Measurements from ENCODE around the gene RREB1.
A peak's percentile ranks its signal among the peaks of the same experiment; 100 is the strongest.

The RREB1 gene

DNA sequence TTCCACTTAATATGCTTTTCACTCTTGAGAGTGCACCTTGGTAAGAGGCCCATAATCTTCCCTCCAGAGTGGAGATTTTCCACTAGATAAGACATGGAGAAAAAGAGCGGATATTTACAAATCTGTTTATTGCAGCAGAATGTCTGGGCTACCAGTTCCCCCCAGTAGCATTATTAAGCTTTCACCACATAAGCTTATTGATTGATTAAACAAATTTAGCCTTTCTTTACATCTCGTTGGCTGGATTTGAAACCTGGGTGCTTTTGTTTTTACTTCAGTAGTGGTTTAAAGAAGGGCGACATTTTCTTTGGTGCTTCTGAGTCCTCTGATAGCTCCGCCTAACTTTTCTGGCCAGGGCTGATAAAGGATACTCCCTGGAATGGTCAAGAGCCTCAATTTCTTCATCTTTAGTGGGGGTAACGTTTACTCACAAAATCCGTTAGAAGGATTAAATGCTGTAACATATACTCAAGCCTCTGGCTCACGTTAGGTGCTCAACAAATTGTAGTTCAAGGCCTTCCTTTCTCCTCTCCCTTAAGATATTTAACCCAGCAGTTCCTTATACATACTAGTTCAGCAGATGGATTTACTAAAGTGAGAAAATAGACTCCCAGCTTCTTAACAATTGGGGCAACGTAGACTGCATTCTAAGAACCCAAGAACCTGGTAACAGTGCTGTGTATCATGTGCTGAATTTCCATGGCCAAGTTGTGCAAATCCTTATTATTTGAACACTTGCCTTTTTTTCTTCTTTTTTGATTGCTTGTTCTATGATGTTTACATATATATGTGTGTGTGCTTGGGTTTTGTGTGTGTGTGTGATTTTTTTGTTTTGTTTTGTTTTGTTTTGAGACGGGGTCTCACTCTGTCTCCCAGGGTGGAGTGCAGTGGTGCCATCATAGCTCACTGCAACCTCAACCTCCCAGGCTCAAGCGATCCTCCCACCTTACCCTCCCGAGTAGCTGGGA, 91.4 kb downstream of the RREB1 start:
- Histone ChIP-seq H3K4me1 (ENCODE audit: control insufficient read depth in 5 of 5, insufficient read depth in 5 of 5, low read length in 5 of 5) (peaks cover 2 to 67% (median 60%) of the 10 kb centered on the region in 5 donors), H3K9me3 (ENCODE audit: control insufficient read depth in 5 of 5, low read length in 5 of 5) (no peaks in the 10 kb centered on the region), H3K27me3 (ENCODE audit: control insufficient read depth in 5 of 5, insufficient read depth in 4 of 5, low read length in 5 of 5) (no peaks in the 10 kb centered on the region), H3K9ac (ENCODE audit: low read length in 5 of 5) (no peak overlapping the region), H3K36me3 (ENCODE audit: control insufficient read depth in 5 of 5, insufficient read depth in 5 of 5, low read length in 5 of 5) (peaks cover 4 to 41% (median 24%) of the 10 kb centered on the region in 5 donors), H3K4me3 (ENCODE audit: low read depth in 1 of 5, low read length in 5 of 5) (no peak overlapping the region), H3K27ac (ENCODE audit: low read depth, low read length) (no peak overlapping the region)

DNA sequence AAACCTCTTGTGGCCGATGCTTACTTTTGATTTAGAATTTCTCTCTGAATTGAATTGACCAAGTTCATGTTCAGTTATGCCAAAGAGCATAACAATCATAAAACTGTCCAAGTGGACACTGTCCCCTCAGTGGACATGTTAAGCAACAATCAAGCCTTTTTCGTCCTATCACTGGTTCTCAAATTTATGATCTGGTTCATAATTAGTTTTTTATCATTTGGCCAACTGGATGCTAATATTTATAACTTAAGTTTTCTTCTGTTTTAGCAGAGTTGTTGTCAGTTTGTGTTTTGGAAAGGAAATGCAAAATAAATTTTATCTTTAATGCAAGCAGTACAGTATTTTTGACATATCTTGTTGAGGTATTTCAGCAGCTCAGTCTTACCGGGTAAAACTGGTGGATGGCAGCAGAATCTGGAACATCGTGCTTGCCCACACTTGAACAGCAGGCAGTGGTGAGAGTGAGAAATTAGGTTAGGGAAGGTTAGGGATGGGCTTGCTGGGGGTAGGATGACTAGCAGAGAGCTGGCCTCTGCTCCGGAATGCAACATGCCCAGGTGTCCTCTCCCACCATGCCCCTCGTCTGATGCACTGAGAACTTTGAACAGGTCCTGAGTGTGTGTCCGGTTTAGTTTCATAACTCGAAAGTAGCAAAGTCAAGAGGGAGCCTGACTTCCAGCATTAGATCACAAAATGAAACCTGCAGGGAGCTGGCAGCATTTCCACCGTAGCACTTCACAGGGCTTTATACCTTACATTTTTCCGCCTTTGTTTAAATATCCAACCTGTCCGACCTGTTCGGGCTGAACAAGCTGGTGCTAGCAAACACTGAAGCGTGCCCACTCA, 93.1 kb downstream of the RREB1 start:
- H3K27ac ChIP-seq (ENCODE audit: low read depth, low read length), result peak overlapping the region; percentile 20
- no peak overlapping the region for H3K9ac ChIP-seq (ENCODE audit: low read length in 5 of 5)
- no peak overlapping the region for H3K4me3 ChIP-seq (ENCODE audit: low read depth in 1 of 5, low read length in 5 of 5)
- H3K36me3 ChIP-seq (ENCODE audit: control insufficient read depth in 5 of 5, insufficient read depth in 5 of 5, low read length in 5 of 5), result peaks cover 0 to 51% (median 34%) of the 10 kb centered on the region in 5 donors
- no peaks in the 10 kb centered on the region for H3K27me3 ChIP-seq (ENCODE audit: control insufficient read depth in 5 of 5, insufficient read depth in 4 of 5, low read length in 5 of 5)
- no peaks in the 10 kb centered on the region for H3K9me3 ChIP-seq (ENCODE audit: control insufficient read depth in 5 of 5, low read length in 5 of 5)
- H3K4me1 ChIP-seq (ENCODE audit: control insufficient read depth in 5 of 5, insufficient read depth in 5 of 5, low read length in 5 of 5), result peaks cover 2 to 61% (median 51%) of the 10 kb centered on the region in 5 donors

DNA sequence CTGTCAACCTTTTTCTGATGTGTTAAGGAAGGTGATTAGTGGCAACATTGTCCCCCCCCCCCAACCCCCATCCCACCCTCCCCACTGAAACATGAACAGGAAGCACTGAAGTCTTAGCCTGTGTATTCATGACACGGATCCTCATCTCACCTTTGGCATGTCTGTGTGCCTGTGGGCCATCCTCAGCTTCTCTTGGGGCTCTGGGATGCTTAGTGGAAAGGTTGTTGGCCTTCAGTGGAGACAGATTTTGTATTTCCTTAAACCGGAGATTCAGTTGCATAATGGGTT, 93.6 kb downstream of the RREB1 start:
- H3K4me1 ChIP-seq (ENCODE audit: control insufficient read depth in 5 of 5, insufficient read depth in 5 of 5, low read length in 5 of 5), result peaks cover 2 to 55% (median 45%) of the 10 kb centered on the region in 5 donors
- no peak overlapping the region for H3K4me3 ChIP-seq (ENCODE audit: low read depth in 1 of 5, low read length in 5 of 5)

DNA sequence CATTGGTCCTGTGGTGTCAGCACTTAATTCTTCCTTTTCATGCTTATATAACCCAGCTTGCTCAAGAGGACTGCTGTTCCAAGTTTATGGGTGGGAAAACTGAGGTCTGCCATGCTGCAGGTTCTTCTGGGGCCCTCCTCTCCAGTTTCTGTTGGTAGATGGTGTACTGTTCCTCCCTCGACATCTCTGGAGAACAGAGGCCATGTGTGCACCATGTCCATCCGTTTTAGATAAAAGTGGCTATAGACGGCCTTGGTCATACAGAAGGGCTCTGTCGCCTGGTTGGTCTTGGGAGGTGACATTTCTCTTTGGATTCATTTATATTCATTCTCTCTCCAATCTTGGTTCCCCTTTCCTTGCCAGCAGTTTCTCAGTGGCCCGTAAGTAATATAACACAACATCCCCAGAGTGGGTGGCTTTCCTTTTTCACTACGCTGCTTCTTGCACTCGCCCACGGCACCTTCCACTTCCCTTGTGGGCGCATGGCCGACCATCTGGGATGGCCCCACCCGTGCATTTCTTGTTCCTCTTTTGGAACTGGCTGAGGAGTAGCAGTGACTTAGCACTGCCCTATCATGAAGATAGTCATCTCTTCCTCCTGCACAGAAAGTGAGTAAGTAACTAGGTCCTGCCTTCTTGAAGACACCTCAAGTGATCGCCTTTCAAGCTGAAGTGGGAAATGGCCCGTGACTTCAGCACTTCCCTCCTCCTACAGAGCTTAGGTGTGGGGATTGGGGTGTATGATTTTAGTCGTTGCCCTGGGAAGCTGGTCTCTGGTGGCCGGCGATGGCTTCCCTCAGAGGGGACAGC, 94.2 kb downstream of the RREB1 start:
- H3K9ac ChIP-seq (ENCODE audit: low read length in 5 of 5), result no peak overlapping the region
- no peaks in the 10 kb centered on the region for H3K9me3 ChIP-seq (ENCODE audit: control insufficient read depth in 5 of 5, low read length in 5 of 5)
- H3K36me3 ChIP-seq (ENCODE audit: control insufficient read depth in 5 of 5, insufficient read depth in 5 of 5, low read length in 5 of 5), result peaks cover 0 to 57% (median 35%) of the 10 kb centered on the region in 5 donors
- peak overlapping the region; percentile 45 for H3K27ac ChIP-seq (ENCODE audit: low read depth, low read length)
- peaks cover 2 to 52% (median 42%) of the 10 kb centered on the region in 5 donors for H3K4me1 ChIP-seq (ENCODE audit: control insufficient read depth in 5 of 5, insufficient read depth in 5 of 5, low read length in 5 of 5)
- no peak overlapping the region for H3K4me3 ChIP-seq (ENCODE audit: low read depth in 1 of 5, low read length in 5 of 5)
- H3K27me3 ChIP-seq (ENCODE audit: control insufficient read depth in 5 of 5, insufficient read depth in 4 of 5, low read length in 5 of 5), result no peaks in the 10 kb centered on the region

More for the DNA sequence above, 93.6 kb downstream of the RREB1 start:
- peak overlapping the region; percentile 45 for H3K27ac ChIP-seq (ENCODE audit: low read depth, low read length)
- H3K9me3 ChIP-seq (ENCODE audit: control insufficient read depth in 5 of 5, low read length in 5 of 5), result no peaks in the 10 kb centered on the region
- H3K9ac ChIP-seq (ENCODE audit: low read length in 5 of 5), result no peak overlapping the region
- peaks cover 0 to 53% (median 34%) of the 10 kb centered on the region in 5 donors for H3K36me3 ChIP-seq (ENCODE audit: control insufficient read depth in 5 of 5, insufficient read depth in 5 of 5, low read length in 5 of 5)
- no peaks in the 10 kb centered on the region for H3K27me3 ChIP-seq (ENCODE audit: control insufficient read depth in 5 of 5, insufficient read depth in 4 of 5, low read length in 5 of 5)

- Histone ChIP-seq H3K4me3 (ENCODE audit: low read depth in 1 of 5, low read length in 5 of 5) (no peak overlapping the region), H3K27me3 (ENCODE audit: control insufficient read depth in 5 of 5, insufficient read depth in 4 of 5, low read length in 5 of 5) (no peaks in the 10 kb centered on the region), H3K4me1 (ENCODE audit: control insufficient read depth in 5 of 5, insufficient read depth in 5 of 5, low read length in 5 of 5) (peaks cover 4 to 54% (median 44%) of the 10 kb centered on the region in 5 donors), H3K9ac (ENCODE audit: low read length in 5 of 5) (no peak overlapping the region), H3K9me3 (ENCODE audit: control insufficient read depth in 5 of 5, low read length in 5 of 5) (no peaks in the 10 kb centered on the region), H3K36me3 (ENCODE audit: control insufficient read depth in 5 of 5, insufficient read depth in 5 of 5, low read length in 5 of 5) (peaks cover 0 to 53% (median 32%) of the 10 kb centered on the region in 5 donors), H3K27ac (ENCODE audit: low read depth, low read length) (peak overlapping the region; percentile 45)
Observed at GRCh38 chr6:7202950-7203349, 95.2 kb downstream of the RREB1 start.

DNA sequence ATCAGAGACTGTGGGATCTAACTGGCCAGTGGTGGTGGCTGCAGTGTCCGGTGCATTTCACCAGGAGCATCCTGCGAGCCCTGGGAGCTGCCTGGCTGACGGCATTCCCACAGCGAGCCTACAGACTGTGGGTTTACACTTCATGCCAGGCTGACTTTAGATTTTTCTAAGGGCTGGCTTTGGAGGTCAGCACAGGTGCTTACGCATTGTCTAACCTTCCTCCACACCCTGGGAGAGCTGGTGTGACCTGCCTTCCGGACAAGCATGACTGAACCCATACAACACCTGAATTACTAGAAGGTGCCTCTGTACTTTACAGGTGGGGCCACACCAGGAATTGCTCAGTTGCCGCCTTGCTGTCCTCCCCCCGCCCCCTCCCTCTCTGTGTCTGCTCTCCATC, 96.2 kb downstream of the RREB1 start:
- H3K4me3 ChIP-seq (ENCODE audit: low read depth in 1 of 5, low read length in 5 of 5), result no peak overlapping the region
- peaks cover 0 to 51% (median 37%) of the 10 kb centered on the region in 5 donors for H3K36me3 ChIP-seq (ENCODE audit: control insufficient read depth in 5 of 5, insufficient read depth in 5 of 5, low read length in 5 of 5)
- no peaks in the 10 kb centered on the region for H3K27me3 ChIP-seq (ENCODE audit: control insufficient read depth in 5 of 5, insufficient read depth in 4 of 5, low read length in 5 of 5)
- H3K9ac ChIP-seq (ENCODE audit: low read length in 5 of 5), result no peak overlapping the region
- peaks cover 11 to 56% (median 53%) of the 10 kb centered on the region in 5 donors for H3K4me1 ChIP-seq (ENCODE audit: control insufficient read depth in 5 of 5, insufficient read depth in 5 of 5, low read length in 5 of 5)
- no peaks in the 10 kb centered on the region for H3K9me3 ChIP-seq (ENCODE audit: control insufficient read depth in 5 of 5, low read length in 5 of 5)
- H3K27ac ChIP-seq (ENCODE audit: low read depth, low read length), result no peak overlapping the region

GRCh38 chr6:7204726-7205125, 97.0 kb downstream of the RREB1 start:
- no peak overlapping the region for H3K4me3 ChIP-seq (ENCODE audit: low read depth in 1 of 5, low read length in 5 of 5)
- H3K27ac ChIP-seq (ENCODE audit: low read depth, low read length), result peak overlapping the region; percentile 26
- H3K27me3 ChIP-seq (ENCODE audit: control insufficient read depth in 5 of 5, insufficient read depth in 4 of 5, low read length in 5 of 5), result no peaks in the 10 kb centered on the region
- H3K9ac ChIP-seq (ENCODE audit: low read length in 5 of 5), result no peak overlapping the region
- peaks cover 0 to 51% (median 35%) of the 10 kb centered on the region in 5 donors for H3K36me3 ChIP-seq (ENCODE audit: control insufficient read depth in 5 of 5, insufficient read depth in 5 of 5, low read length in 5 of 5)
- H3K4me1 ChIP-seq (ENCODE audit: control insufficient read depth in 5 of 5, insufficient read depth in 5 of 5, low read length in 5 of 5), result peaks cover 11 to 55% (median 50%) of the 10 kb centered on the region in 5 donors
- no peaks in the 10 kb centered on the region for H3K9me3 ChIP-seq (ENCODE audit: control insufficient read depth in 5 of 5, low read length in 5 of 5)

DNA sequence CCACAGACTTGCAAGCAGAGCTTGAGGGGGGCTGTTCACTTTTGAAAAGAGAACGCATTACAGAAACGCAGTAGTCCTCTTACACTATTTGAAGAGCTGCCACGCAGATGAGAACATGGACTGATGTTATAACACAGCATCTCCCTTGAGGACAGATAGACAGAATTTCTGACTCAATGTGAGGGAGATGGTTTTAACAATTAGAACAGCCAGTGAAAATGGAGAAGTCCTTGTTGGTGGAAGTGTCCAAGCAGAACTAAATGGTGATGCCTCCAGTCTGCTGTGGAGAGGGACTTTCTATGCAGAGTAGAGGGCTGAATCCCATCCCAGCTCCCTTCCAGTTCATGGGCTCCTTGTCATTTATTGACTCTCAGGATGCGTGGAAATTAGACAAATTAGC, 100.0 kb downstream of the RREB1 start:
- Histone ChIP-seq H3K9ac (ENCODE audit: low read length in 5 of 5) (no peak overlapping the region), H3K27me3 (ENCODE audit: control insufficient read depth in 5 of 5, insufficient read depth in 4 of 5, low read length in 5 of 5) (no peaks in the 10 kb centered on the region), H3K4me1 (ENCODE audit: control insufficient read depth in 5 of 5, insufficient read depth in 5 of 5, low read length in 5 of 5) (peaks cover 11 to 39% (median 34%) of the 10 kb centered on the region in 5 donors), H3K9me3 (ENCODE audit: control insufficient read depth in 5 of 5, low read length in 5 of 5) (no peaks in the 10 kb centered on the region), H3K36me3 (ENCODE audit: control insufficient read depth in 5 of 5, insufficient read depth in 5 of 5, low read length in 5 of 5) (peaks cover 7 to 55% (median 45%) of the 10 kb centered on the region in 5 donors), H3K27ac (ENCODE audit: low read depth, low read length) (peak overlapping the region; percentile 31), H3K4me3 (ENCODE audit: low read depth in 1 of 5, low read length in 5 of 5) (peak overlapping the region in 1 of 5 donors; percentile 4)

- peaks cover 7 to 46% (median 31%) of the 10 kb centered on the region in 5 donors for H3K4me1 ChIP-seq (ENCODE audit: control insufficient read depth in 5 of 5, insufficient read depth in 5 of 5, low read length in 5 of 5)
- H3K27ac ChIP-seq (ENCODE audit: low read depth, low read length), result no peak overlapping the region
- H3K9ac ChIP-seq (ENCODE audit: low read length in 5 of 5), result no peak overlapping the region
- peaks cover 7 to 64% (median 61%) of the 10 kb centered on the region in 5 donors for H3K36me3 ChIP-seq (ENCODE audit: control insufficient read depth in 5 of 5, insufficient read depth in 5 of 5, low read length in 5 of 5)
- H3K9me3 ChIP-seq (ENCODE audit: control insufficient read depth in 5 of 5, low read length in 5 of 5), result no peaks in the 10 kb centered on the region
- no peak overlapping the region for H3K4me3 ChIP-seq (ENCODE audit: low read depth in 1 of 5, low read length in 5 of 5)
- no peaks in the 10 kb centered on the region for H3K27me3 ChIP-seq (ENCODE audit: control insufficient read depth in 5 of 5, insufficient read depth in 4 of 5, low read length in 5 of 5)
Observed at GRCh38 chr6:7213416-7213815, 105.7 kb downstream of the RREB1 start.

Data from subcutaneous abdominal adipose tissue (tissue), 5 donors.